ENCODE data around the gene GEMIN5.

Gene GEMIN5

DNA sequence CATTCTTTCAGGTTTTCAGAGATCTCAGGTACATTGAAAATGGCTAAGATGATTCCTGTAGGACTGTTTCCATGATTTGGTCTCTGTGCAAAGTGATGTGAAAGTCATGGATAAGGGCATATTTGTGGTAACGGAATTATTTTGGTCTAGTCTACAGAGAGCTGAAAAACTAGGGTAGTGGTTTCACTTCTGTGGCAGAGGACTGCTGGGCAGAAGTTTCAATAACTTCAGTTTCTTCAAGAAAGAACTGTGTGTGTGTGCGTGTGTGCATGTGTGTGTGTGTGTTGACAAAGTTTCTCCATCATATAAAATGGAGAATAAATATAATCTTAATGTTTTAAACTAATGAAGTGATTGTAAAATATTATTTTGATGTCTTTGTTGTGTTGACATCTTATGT, 75.2 kb downstream of the GEMIN5 start:
- no peak overlapping the region for H3K27ac ChIP-seq
- no peak for TF ChIP-seq ZFX (IDR thresholded peaks at IDR 0.05; ENCODE audit: borderline replicate concordance)
- TF ChIP-seq, protein P1, sequence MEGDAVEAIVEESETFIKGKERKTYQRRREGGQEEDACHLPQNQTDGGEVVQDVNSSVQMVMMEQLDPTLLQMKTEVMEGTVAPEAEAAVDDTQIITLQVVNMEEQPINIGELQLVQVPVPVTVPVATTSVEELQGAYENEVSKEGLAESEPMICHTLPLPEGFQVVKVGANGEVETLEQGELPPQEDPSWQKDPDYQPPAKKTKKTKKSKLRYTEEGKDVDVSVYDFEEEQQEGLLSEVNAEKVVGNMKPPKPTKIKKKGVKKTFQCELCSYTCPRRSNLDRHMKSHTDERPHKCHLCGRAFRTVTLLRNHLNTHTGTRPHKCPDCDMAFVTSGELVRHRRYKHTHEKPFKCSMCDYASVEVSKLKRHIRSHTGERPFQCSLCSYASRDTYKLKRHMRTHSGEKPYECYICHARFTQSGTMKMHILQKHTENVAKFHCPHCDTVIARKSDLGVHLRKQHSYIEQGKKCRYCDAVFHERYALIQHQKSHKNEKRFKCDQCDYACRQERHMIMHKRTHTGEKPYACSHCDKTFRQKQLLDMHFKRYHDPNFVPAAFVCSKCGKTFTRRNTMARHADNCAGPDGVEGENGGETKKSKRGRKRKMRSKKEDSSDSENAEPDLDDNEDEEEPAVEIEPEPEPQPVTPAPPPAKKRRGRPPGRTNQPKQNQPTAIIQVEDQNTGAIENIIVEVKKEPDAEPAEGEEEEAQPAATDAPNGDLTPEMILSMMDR (IDR thresholded peaks at IDR 0.05): no peak

DNA sequence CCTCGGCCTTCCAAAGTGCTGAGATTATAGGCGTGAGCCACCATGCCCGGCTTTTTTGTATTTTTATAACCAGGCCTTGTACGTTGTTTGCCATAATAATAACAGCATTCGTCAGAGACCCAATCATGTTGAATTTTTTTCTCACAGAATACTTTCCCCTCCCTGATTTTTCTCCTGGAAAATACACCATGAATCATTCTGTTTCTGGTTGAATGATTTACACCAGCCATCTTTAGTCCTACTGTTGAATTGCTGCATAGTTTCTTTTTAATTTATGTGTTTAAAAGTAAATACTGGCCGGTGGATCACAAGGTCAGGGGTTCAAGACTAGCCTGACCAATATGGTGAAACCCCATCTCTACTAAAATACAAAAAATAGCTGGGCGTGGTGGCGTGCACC, 76.1 kb downstream of the GEMIN5 start:
- TF ChIP-seq ZFX (IDR thresholded peaks at IDR 0.05; ENCODE audit: borderline replicate concordance): no peak
- TF ChIP-seq, protein P1 (IDR thresholded peaks at IDR 0.05): no peak
- no peak overlapping the region for H3K27ac ChIP-seq

DNA sequence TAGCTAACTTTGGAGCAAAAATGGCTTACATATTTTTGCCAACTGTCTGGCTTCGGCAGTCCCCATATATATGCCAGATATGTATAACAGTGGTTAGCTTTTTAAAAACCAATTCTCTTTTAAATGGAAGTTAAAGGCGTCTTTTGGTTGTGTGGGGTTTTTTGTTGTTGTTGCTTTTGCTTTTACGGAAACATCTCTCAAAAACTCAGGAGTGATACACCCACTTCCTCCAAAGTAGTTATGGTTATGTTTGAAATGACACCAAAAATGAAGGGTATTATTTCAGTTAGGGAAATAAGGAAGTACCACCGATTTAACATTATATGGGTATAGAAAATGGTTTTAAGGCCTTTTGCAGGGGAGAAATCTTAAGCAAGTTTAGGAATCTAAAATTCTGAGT, 77.2 kb downstream of the GEMIN5 start:
- H3K27ac ChIP-seq: no peak overlapping the region
- TF ChIP-seq, protein P1 (IDR thresholded peaks at IDR 0.05): no peak
- no peak for TF ChIP-seq ZFX (IDR thresholded peaks at IDR 0.05; ENCODE audit: borderline replicate concordance)

DNA sequence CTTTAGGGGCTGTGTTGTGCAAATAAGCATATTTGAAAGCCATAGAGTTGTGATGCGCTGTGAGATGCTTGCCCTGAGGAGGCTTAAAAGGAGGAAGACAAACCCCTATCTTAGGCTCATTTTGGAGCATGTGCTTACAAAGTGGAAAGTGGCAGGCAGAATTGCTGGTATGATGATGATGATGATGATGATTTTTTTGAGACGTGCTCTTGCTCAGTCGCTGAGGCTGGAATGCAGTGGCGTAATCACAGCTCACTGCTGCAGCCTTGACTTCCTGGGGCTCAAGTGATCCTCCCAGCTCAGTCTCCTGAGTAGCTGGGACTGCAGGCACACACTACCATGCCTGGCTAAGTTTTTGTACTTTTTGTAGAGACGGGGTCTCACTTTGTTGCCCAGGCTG, 77.9 kb downstream of the GEMIN5 start:
- TF ChIP-seq, protein P1 (IDR thresholded peaks at IDR 0.05): no peak
- no peak for TF ChIP-seq ZFX (IDR thresholded peaks at IDR 0.05; ENCODE audit: borderline replicate concordance)

DNA sequence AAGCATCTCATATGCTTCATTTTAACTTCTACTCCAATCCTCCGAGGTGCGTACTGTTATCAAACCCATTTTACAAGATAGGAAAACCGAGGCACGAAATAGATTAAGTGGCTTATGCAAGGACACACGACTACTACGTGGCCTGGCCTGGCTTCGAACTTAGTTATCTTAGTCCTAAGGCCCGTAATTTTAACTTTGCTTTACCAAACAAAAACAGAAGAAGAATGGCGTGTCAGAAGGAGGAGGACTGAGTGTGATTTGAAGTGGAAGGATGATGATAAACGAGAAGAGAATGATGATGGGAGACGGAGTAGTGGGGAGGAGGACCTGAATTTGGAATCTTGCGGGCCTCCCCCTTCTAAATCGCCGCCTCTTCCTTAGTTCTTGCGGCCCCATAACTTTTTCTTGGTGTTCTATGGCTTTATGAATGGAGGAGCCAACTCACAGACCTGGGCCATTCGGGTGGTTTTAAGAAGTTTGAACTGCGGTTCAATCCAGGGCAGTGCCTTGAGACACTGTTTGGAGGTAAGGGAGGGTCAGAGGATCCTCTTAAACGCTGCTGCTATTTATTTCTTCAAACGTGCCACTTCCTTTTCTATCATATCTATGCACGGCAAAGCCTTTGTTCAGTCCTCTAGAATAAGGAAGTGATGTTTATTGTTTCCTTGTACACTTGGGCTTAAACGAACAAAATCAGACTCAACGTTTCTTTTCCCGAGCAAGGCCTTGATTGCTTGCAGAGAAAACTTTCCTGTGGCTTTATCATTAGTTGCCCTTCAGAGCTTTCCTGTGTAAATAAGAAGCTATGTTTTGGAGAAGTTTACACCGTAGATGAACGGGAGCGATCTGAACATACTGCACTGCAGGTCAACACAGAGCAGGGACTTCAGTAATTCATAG, 78.8 kb downstream of the GEMIN5 start:
- TF ChIP-seq, protein P1 (IDR thresholded peaks at IDR 0.05): no peak
- TF ChIP-seq ZFX (IDR thresholded peaks at IDR 0.05; ENCODE audit: borderline replicate concordance): no peak
- H3K27ac ChIP-seq: peak overlapping the region; percentile 98

More for the DNA sequence above, 77.9 kb downstream of the GEMIN5 start:
- H3K27ac ChIP-seq: peak overlapping the region; percentile 98; the same call in 1 of the 2 replicates

DNA sequence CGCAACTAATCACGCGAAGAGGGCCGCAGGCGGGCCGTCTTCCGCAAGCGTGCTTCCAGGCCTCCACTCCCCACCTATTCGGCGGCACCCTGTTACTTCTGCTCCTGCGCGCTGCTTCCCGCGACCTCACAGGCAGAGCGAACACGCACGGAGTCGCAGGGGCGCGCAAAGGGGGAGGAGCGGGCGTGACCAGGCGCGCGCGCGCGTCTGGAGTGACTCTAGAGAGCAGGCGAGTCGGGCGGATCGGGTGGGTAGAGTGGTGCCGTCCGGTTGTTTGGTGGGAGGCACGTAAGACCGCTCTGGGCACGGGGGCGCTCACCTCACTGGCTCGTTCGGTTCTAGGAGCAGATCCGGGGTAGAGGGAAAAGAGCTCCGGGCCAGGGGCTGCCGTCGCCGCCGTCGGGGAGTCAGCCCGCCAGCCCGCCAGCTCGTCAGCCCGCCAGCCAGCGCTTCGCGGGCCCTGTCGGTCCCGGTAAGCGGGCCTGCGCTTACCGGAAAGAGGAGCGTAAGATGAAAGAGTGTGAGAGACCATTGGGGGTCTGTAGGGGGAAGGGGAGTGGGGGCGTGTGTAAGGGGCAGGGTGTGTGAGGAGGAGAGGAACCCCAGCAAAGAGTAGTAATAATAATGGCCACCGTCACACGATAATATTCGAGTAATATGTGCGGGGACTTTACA, 79.6 kb downstream of the GEMIN5 start, which contains the start of gene CNOT8:
TSS of gene CNOT8 (plus strand) at position 331 of the 675 bp plus-strand sequence. CDS start 4,652 bp downstream, outside the sequence.
- H3K27ac ChIP-seq: peak within 1 kb of the TSS; percentile 98
- TF ChIP-seq ZFX (IDR thresholded peaks at IDR 0.05; ENCODE audit: borderline replicate concordance): no peak
- TF ChIP-seq, protein P1 (IDR thresholded peaks at IDR 0.05): no peak

Data from 22Rv1 (cell line).